ENCODE results near the gene TMEM232. TPM values are rescaled to one million over a fixed set of nuclear protein-coding genes. Genes with fewer than 3 reads are reported as not detected.

TMEM232 gene
- total and polyA plus RNA-seq, 2 experiments from 2014 or later, result 1.3 to 1.9 TPM

DNA sequence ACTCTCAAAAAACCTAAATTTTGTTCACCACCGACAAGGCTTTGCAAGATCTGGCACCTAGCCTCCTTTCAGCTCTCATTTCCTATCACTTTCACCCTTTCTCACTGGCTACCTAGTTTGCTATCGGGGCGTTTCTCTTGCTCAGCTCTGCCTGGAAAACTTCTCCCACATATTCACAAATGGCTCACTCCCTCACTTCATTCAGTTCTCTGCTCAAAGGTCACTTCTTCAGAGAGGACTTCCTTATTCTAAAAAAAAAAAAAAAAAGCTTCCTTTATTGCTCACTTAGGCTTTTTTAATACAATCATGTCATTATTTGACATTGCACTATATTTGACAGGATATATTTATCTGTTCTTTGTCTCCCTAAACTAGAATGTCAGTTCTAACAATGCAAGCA is 10.3 kb upstream of the TMEM232 start (continued):
- TF ChIP-seq, protein P1, sequence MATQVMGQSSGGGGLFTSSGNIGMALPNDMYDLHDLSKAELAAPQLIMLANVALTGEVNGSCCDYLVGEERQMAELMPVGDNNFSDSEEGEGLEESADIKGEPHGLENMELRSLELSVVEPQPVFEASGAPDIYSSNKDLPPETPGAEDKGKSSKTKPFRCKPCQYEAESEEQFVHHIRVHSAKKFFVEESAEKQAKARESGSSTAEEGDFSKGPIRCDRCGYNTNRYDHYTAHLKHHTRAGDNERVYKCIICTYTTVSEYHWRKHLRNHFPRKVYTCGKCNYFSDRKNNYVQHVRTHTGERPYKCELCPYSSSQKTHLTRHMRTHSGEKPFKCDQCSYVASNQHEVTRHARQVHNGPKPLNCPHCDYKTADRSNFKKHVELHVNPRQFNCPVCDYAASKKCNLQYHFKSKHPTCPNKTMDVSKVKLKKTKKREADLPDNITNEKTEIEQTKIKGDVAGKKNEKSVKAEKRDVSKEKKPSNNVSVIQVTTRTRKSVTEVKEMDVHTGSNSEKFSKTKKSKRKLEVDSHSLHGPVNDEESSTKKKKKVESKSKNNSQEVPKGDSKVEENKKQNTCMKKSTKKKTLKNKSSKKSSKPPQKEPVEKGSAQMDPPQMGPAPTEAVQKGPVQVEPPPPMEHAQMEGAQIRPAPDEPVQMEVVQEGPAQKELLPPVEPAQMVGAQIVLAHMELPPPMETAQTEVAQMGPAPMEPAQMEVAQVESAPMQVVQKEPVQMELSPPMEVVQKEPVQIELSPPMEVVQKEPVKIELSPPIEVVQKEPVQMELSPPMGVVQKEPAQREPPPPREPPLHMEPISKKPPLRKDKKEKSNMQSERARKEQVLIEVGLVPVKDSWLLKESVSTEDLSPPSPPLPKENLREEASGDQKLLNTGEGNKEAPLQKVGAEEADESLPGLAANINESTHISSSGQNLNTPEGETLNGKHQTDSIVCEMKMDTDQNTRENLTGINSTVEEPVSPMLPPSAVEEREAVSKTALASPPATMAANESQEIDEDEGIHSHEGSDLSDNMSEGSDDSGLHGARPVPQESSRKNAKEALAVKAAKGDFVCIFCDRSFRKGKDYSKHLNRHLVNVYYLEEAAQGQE (IDR thresholded peaks at IDR 0.05; ENCODE audit: unreplicated experiment), result no peak
- no peak for TF ChIP-seq POLR2AphosphoS5 (IDR thresholded peaks at IDR 0.05; ENCODE audit: low read depth)
- TF ChIP-seq, protein P2, sequence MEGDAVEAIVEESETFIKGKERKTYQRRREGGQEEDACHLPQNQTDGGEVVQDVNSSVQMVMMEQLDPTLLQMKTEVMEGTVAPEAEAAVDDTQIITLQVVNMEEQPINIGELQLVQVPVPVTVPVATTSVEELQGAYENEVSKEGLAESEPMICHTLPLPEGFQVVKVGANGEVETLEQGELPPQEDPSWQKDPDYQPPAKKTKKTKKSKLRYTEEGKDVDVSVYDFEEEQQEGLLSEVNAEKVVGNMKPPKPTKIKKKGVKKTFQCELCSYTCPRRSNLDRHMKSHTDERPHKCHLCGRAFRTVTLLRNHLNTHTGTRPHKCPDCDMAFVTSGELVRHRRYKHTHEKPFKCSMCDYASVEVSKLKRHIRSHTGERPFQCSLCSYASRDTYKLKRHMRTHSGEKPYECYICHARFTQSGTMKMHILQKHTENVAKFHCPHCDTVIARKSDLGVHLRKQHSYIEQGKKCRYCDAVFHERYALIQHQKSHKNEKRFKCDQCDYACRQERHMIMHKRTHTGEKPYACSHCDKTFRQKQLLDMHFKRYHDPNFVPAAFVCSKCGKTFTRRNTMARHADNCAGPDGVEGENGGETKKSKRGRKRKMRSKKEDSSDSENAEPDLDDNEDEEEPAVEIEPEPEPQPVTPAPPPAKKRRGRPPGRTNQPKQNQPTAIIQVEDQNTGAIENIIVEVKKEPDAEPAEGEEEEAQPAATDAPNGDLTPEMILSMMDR (conservative IDR thresholded peaks at IDR 0.05; ENCODE audit: low read depth in 2 of 2), result no peak
- no peak for TF ChIP-seq EZH2 (IDR thresholded peaks at IDR 0.05; ENCODE audit: low read depth, unreplicated experiment)
- no peak for TF ChIP-seq EZH2phosphoT487 (IDR thresholded peaks at IDR 0.05; ENCODE audit: unreplicated experiment)
- TF ChIP-seq ZNF114 (CRISPR knock-in tag; IDR thresholded peaks at IDR 0.05), result no peak

DNA sequence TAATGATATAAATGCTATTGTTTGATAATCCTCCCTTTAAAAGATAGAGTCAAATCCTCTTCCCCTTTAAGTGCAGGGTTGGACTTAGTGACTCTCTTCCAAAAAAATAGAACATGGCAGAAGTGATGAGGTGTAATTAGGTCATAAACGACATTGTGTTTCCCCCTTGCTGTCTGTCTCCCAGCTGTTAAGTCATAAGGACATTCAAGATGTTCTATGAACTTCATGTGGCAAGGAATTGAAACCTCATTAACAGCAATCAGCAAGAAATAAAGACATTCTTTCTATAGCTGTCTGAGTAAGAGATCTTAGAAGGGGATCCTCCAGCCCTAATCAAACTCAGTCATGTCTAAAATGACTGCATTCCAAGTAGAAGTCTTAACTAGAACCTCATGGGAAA is 9.1 kb upstream of the TMEM232 start:
- ATAC-seq (no peak), DNase-seq (ENCODE audit: low spot score) (no peak)
- no peak overlapping the region for H3K4me3 Mint-ChIP-seq
- peaks cover 6% of the 10 kb centered on the region for H3K4me1 Mint-ChIP-seq
- Histone ChIP-seq H3K4me1 (ENCODE audit: insufficient read depth) (peaks cover 12% of the 10 kb centered on the region; the same call in 1 of the 2 replicates), H4K20me1 (replicated peaks; ENCODE audit: insufficient read depth) (no peaks in the 10 kb centered on the region), H3K4me3 (no peak overlapping the region), H3F3A (replicated peaks; ENCODE audit: low read depth) (no peaks in the 10 kb centered on the region), H3K36me3 (ENCODE audit: insufficient read depth) (no peaks in the 10 kb centered on the region), H2AFZ (no peak overlapping the region), H3K27me3 (ENCODE audit: insufficient read depth) (no peaks in the 10 kb centered on the region), H3K27ac (ENCODE audit: low read depth) (no peak overlapping the region), H3K9me2 (ENCODE audit: insufficient read depth) (no peaks in the 10 kb centered on the region), H3K4me2 (no peak overlapping the region), H3K79me2 (replicated peaks; ENCODE audit: insufficient read depth) (peaks cover 10% of the 10 kb centered on the region; the same call in 1 of the 2 replicates)
- no peak overlapping the region for H3K27ac Mint-ChIP-seq
- peaks cover 2% of the 10 kb centered on the region for H3K27me3 Mint-ChIP-seq (ENCODE audit: insufficient read depth, low read depth, poor library complexity)
- no peaks in the 10 kb centered on the region for H3K36me3 Mint-ChIP-seq (ENCODE audit: low read depth)
- peaks cover 12% of the 10 kb centered on the region; the same call in 2 of the 3 replicates for H3K9me3 Mint-ChIP-seq
- TF ChIP-seq ZNF331 (CRISPR knock-in tag; IDR thresholded peaks at IDR 0.05; ENCODE audit: low read depth) (no peak), CREB1 (CRISPR knock-in tag; IDR thresholded peaks at IDR 0.05; ENCODE audit: low read depth) (no peak), POLR2AphosphoS5 (IDR thresholded peaks at IDR 0.05; ENCODE audit: low read depth) (no peak), EZH2phosphoT487 (IDR thresholded peaks at IDR 0.05; ENCODE audit: unreplicated experiment) (no peak), ZNF114 (CRISPR knock-in tag; IDR thresholded peaks at IDR 0.05) (no peak), STAT1 (IDR thresholded peaks at IDR 0.05; ENCODE audit: unreplicated experiment) (no peak)
- TF ChIP-seq, protein P3, sequence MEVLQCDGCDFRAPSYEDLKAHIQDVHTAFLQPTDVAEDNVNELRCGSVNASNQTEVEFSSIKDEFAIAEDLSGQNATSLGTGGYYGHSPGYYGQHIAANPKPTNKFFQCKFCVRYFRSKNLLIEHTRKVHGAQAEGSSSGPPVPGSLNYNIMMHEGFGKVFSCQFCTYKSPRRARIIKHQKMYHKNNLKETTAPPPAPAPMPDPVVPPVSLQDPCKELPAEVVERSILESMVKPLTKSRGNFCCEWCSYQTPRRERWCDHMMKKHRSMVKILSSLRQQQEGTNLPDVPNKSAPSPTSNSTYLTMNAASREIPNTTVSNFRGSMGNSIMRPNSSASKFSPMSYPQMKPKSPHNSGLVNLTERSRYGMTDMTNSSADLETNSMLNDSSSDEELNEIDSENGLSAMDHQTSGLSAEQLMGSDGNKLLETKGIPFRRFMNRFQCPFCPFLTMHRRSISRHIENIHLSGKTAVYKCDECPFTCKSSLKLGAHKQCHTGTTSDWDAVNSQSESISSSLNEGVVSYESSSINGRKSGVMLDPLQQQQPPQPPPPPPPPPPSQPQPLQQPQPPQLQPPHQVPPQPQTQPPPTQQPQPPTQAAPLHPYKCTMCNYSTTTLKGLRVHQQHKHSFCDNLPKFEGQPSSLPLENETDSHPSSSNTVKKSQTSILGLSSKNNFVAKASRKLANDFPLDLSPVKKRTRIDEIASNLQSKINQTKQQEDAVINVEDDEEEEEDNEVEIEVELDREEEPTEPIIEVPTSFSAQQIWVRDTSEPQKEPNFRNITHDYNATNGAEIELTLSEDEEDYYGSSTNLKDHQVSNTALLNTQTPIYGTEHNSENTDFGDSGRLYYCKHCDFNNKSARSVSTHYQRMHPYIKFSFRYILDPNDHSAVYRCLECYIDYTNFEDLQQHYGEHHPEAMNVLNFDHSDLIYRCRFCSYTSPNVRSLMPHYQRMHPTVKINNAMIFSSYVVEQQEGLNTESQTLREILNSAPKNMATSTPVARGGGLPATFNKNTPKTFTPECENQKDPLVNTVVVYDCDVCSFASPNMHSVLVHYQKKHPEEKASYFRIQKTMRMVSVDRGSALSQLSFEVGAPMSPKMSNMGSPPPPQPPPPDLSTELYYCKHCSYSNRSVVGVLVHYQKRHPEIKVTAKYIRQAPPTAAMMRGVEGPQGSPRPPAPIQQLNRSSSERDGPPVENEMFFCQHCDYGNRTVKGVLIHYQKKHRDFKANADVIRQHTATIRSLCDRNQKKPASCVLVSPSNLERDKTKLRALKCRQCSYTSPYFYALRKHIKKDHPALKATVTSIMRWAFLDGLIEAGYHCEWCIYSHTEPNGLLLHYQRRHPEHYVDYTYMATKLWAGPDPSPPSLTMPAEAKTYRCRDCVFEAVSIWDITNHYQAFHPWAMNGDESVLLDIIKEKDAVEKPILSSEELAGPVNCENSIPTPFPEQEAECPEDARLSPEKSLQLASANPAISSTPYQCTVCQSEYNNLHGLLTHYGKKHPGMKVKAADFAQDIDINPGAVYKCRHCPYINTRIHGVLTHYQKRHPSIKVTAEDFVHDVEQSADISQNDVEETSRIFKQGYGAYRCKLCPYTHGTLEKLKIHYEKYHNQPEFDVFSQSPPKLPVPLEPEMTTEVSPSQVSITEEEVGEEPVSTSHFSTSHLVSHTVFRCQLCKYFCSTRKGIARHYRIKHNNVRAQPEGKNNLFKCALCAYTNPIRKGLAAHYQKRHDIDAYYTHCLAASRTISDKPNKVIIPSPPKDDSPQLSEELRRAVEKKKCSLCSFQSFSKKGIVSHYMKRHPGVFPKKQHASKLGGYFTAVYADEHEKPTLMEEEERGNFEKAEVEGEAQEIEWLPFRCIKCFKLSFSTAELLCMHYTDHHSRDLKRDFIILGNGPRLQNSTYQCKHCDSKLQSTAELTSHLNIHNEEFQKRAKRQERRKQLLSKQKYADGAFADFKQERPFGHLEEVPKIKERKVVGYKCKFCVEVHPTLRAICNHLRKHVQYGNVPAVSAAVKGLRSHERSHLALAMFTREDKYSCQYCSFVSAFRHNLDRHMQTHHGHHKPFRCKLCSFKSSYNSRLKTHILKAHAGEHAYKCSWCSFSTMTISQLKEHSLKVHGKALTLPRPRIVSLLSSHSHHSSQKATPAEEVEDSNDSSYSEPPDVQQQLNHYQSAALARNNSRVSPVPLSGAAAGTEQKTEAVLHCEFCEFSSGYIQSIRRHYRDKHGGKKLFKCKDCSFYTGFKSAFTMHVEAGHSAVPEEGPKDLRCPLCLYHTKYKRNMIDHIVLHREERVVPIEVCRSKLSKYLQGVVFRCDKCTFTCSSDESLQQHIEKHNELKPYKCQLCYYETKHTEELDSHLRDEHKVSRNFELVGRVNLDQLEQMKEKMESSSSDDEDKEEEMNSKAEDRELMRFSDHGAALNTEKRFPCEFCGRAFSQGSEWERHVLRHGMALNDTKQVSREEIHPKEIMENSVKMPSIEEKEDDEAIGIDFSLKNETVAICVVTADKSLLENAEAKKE (CRISPR knock-in tag; IDR thresholded peaks at IDR 0.05), result no peak
- TF ChIP-seq, protein P2 (conservative IDR thresholded peaks at IDR 0.05; ENCODE audit: low read depth in 2 of 2), result no peak
